Neural cell (in vitro differentiated cells): ENCODE data around the gene CMKLR1. TPM values are rescaled to one million over a fixed set of nuclear protein-coding genes. Genes with fewer than 3 reads are reported as not detected.

ENCODE experiments used
- H2AFZ ChIP-seq: fragments of 200-600, 300-800 bp; sonication (generic), shearing (Covaris generic); 2 replicates; pipeline ENCODE4 v1.6.0; 2014; ENCODE audit warnings: low read depth, mild to moderate bottlenecking, antibody characterized with exemption, low read length, moderate library complexity
- H3F3A ChIP-seq: fragments of 200-600 bp; shearing (Covaris generic); 2 replicates; pipeline ENCODE4 v1.6.1; 2016; ENCODE audit warnings: mild to moderate bottlenecking, moderate library complexity, mixed read lengths, antibody characterized with exemption, low read length; ENCODE audit not compliant: insufficient read depth, poor library complexity, severe bottlenecking
- H3K27ac ChIP-seq: fragments of 200-600, 300-800 bp; sonication (generic), shearing (Covaris generic); 2 replicates; pipeline ENCODE4 v1.5.1; 2014; ENCODE audit warnings: mild to moderate bottlenecking, low read length, moderate library complexity
- H3K27me3 ChIP-seq: fragments of 300-800, 200-600 bp; sonication (generic), shearing (Covaris generic); 2 replicates; pipeline ENCODE4 v1.6.0; 2014; ENCODE audit warnings: mild to moderate bottlenecking, low read depth, low read length, moderate library complexity; ENCODE audit not compliant: insufficient read depth
- H3K36me3 ChIP-seq: fragments of 300-800, 200-600 bp; sonication (generic), shearing (Covaris generic); 2 replicates; pipeline ENCODE4 v1.5.1; 2014; ENCODE audit warnings: mild to moderate bottlenecking, antibody characterized with exemption, low read length, moderate library complexity; ENCODE audit not compliant: insufficient read depth
- H3K4me2 ChIP-seq: fragments of 300-800, 200-600 bp; sonication (generic), shearing (Covaris generic); 2 replicates; pipeline ENCODE4 v1.6.0; 2014; ENCODE audit warnings: mild to moderate bottlenecking, low read length
- H3K4me3 ChIP-seq: fragments of 300-800, 200-600 bp; sonication (generic), shearing (Covaris generic); 2 replicates; pipeline ENCODE4 v1.5.1; 2014; ENCODE audit warnings: mild to moderate bottlenecking, low read length, moderate library complexity
- H3K79me2 ChIP-seq: fragments of 200-600 bp; shearing (Covaris generic); replicated peaks from 2 replicates; pipeline ENCODE4 v1.6.0; 2014; ENCODE audit warnings: mild to moderate bottlenecking, low read length, moderate library complexity; ENCODE audit not compliant: insufficient read depth
- H3K9ac ChIP-seq: fragments of 300-800, 200-600 bp; sonication (generic), shearing (Covaris generic); 2 replicates; pipeline ENCODE4 v1.6.1; 2016; ENCODE audit warnings: mild to moderate bottlenecking, low read length, mixed read lengths
- H3K9me2 ChIP-seq: fragments of 200-600 bp; shearing (Covaris generic); 2 replicates; pipeline ENCODE4 v1.6.1; 2016; ENCODE audit warnings: mild to moderate bottlenecking, low read length, mixed read lengths; ENCODE audit not compliant: insufficient read depth
- H3K9me3 ChIP-seq: fragments of 200-600, 300-800 bp; sonication (generic), shearing (Covaris generic); 2 replicates; pipeline ENCODE4 v1.6.1; 2016; ENCODE audit warnings: mild to moderate bottlenecking, mixed run types, low read length, moderate library complexity, mixed read lengths
- H4K20me1 ChIP-seq: fragments of 200-600 bp; shearing (Covaris generic); 2 replicates; pipeline ENCODE4 v1.6.1; 2016; ENCODE audit warnings: mild to moderate bottlenecking, mixed run types; ENCODE audit not compliant: insufficient read depth
- EP300 ChIP-seq: fragments of 450-650 bp; conservative IDR thresholded peaks from 2 replicates; pipeline ENCODE4 v1.6.1; 2014; ENCODE audit warnings: antibody characterized with exemption, mild to moderate bottlenecking, moderate library complexity; ENCODE audit not compliant: poor library complexity, severe bottlenecking
- EZH2 ChIP-seq: fragments of 200-600, 300-800 bp; shearing (Covaris generic), sonication (generic); IDR thresholded peaks from 2 replicates; pipeline ENCODE4 v1.6.1; 2014; ENCODE audit warnings: antibody characterized with exemption, low read length, borderline replicate concordance, mild to moderate bottlenecking; ENCODE audit not compliant: insufficient read depth, poor library complexity, severe bottlenecking
- MXI1 ChIP-seq: fragments of 450-650 bp; conservative IDR thresholded peaks from 2 replicates; pipeline ENCODE4 v1.6.1; 2014; ENCODE audit warnings: antibody characterized with exemption, mild to moderate bottlenecking; ENCODE audit not compliant: poor library complexity, severe bottlenecking
- POLR2AphosphoS5 ChIP-seq: IDR thresholded peaks from 2 replicates; pipeline ENCODE4 v1.6.1; 2012
- RAD21 ChIP-seq: fragments of 450-650 bp; conservative IDR thresholded peaks from 2 replicates; pipeline ENCODE4 v1.6.1; 2014; ENCODE audit warnings: antibody characterized with exemption, mild to moderate bottlenecking, moderate library complexity
- REST ChIP-seq: IDR thresholded peaks from 2 replicates; pipeline ENCODE4 v1.6.1; 2012; ENCODE audit warnings: borderline replicate concordance
- SMC3 ChIP-seq: fragments of 450-650 bp; conservative IDR thresholded peaks from 2 replicates; pipeline ENCODE4 v1.6.1; 2014; ENCODE audit warnings: antibody characterized with exemption, mild to moderate bottlenecking, moderate library complexity; ENCODE audit not compliant: poor library complexity
- TAF1 ChIP-seq: IDR thresholded peaks from 2 replicates; pipeline ENCODE4 v1.6.1; 2012; ENCODE audit warnings: low read depth
- polyA plus RNA-seq: library from polyadenylated mRNA; depleted of rRNA; stranded (reverse); fragments of >200 nt; gene quantifications from 2 replicates; pipeline ENCODE4 v1.2.3, GENCODE V29; 2014
- TF ChIP-seq, protein P1 (sequence below): fragments of 450-650 bp; IDR thresholded peaks from 2 replicates; pipeline ENCODE4 v1.5.1; 2014; ENCODE audit warnings: antibody characterized with exemption, mild to moderate bottlenecking, moderate library complexity; ENCODE audit not compliant: poor library complexity, severe bottlenecking

The CMKLR1 gene
- polyA plus RNA-seq, 1 donor from 2014 or later = 0.06 TPM

- no peak overlapping the region for H3K27ac ChIP-seq
- H2AFZ ChIP-seq = no peak overlapping the region
- no peaks in the 10 kb centered on the region for H4K20me1 ChIP-seq
- H3F3A ChIP-seq = no peaks in the 10 kb centered on the region
- H3K4me3 ChIP-seq = no peak overlapping the region
- no peak overlapping the region for H3K9ac ChIP-seq
- no peaks in the 10 kb centered on the region for H3K36me3 ChIP-seq
- TF ChIP-seq POLR2AphosphoS5 (no peak), SMC3 (no peak)
- no peak overlapping the region for H3K4me2 ChIP-seq
- H3K79me2 ChIP-seq = no peaks in the 10 kb centered on the region
- no peaks in the 10 kb centered on the region for H3K9me2 ChIP-seq
- H3K9me3 ChIP-seq = no peaks in the 10 kb centered on the region
- no peaks in the 10 kb centered on the region for H3K27me3 ChIP-seq
These were observed 26.4 kb downstream of the CMKLR1 start for GRCh38 chr12:108312693-108313189.

DNA sequence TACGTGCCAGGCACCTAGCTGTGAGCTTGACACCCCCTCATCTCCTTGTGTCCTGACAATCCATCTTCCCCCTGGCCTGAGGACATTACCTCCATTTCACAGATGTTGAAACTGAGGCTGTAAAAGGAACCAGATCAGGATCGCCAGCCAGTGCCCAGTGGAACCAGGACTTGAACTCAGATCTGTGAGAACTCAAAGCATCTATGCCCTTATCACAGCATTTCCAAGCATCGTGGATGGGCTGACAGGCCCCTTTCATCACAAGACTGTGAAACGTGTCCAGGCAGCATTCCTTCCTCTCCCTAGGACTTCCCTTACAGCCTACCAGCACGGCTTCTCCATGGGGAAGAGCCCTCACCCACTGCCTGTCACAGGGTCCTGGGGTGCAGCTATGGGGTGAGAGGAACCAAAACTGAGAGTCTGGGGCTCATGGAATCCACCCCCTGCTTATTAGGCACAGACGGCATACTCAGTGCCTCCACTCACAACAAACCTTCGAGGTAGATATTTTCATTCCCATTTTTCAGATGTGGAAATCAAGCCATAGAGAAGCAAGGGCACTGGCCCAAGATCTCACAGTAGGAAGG lies 26.9 kb downstream of the CMKLR1 start:
- H2AFZ ChIP-seq = no peak overlapping the region
- H3K4me3 ChIP-seq = no peak overlapping the region
- no peaks in the 10 kb centered on the region for H3K9me2 ChIP-seq
- no peaks in the 10 kb centered on the region for H4K20me1 ChIP-seq
- H3K4me2 ChIP-seq = no peak overlapping the region
- no peaks in the 10 kb centered on the region for H3F3A ChIP-seq
- no peak overlapping the region for H3K9ac ChIP-seq
- no peak overlapping the region for H3K27ac ChIP-seq
- no peaks in the 10 kb centered on the region for H3K79me2 ChIP-seq
- H3K27me3 ChIP-seq = no peaks in the 10 kb centered on the region
- no peak for TF ChIP-seq POLR2AphosphoS5
- TF ChIP-seq, protein P1, sequence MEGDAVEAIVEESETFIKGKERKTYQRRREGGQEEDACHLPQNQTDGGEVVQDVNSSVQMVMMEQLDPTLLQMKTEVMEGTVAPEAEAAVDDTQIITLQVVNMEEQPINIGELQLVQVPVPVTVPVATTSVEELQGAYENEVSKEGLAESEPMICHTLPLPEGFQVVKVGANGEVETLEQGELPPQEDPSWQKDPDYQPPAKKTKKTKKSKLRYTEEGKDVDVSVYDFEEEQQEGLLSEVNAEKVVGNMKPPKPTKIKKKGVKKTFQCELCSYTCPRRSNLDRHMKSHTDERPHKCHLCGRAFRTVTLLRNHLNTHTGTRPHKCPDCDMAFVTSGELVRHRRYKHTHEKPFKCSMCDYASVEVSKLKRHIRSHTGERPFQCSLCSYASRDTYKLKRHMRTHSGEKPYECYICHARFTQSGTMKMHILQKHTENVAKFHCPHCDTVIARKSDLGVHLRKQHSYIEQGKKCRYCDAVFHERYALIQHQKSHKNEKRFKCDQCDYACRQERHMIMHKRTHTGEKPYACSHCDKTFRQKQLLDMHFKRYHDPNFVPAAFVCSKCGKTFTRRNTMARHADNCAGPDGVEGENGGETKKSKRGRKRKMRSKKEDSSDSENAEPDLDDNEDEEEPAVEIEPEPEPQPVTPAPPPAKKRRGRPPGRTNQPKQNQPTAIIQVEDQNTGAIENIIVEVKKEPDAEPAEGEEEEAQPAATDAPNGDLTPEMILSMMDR = no peak
- TF ChIP-seq EP300 = no peak
- no peak for TF ChIP-seq REST
- TF ChIP-seq EZH2 = no peak
- TF ChIP-seq RAD21 = no peak
- no peak for TF ChIP-seq MXI1
- TF ChIP-seq SMC3 = no peak
- no peak for TF ChIP-seq TAF1
- H3K36me3 ChIP-seq = no peaks in the 10 kb centered on the region
- H3K9me3 ChIP-seq = no peaks in the 10 kb centered on the region
